WTC11 (cell line): ENCODE measurements around the gene MRPS18A. TPM values are rescaled to one million over a fixed set of nuclear protein-coding genes. Genes with fewer than 3 reads are reported as not detected.

Experiments used
- ATAC-seq: fragments of 200-7000 bp; cut with Tn5 transposase; 2 replicates; pipeline ENCODE4 v1.10.0; 2021; ENCODE audit warnings: mild to moderate bottlenecking, moderate library complexity
- CTCF ChIA-PET: fragments of 300-600 bp; sonication (Branson Sonifier 250); formaldehyde crosslinking; loops from one replicate; lab custom pipeline; 2021; ENCODE audit warnings: antibody characterized with exemption; lab: Charles Lee
- POLR2A ChIA-PET: fragments of 350-600 bp; sonication (Branson Sonifier 250); formaldehyde crosslinking; loops from one replicate; lab custom pipeline; 2021; ENCODE audit warnings: antibody characterized with exemption; lab: Charles Lee
- DNase-seq: peaks from one replicate; pipeline ENCODE4 v3.0.0; 2021; ENCODE audit warnings: low spot score
- H3K27ac Mint-ChIP-seq: 2 replicates; pipeline ENCODE4 v1.8.0; 2021; ENCODE audit warnings: mixed read lengths
- H3K27me3 Mint-ChIP-seq: 2 replicates; pipeline ENCODE4 v1.8.0; 2021; ENCODE audit warnings: low read depth, mild to moderate bottlenecking, moderate library complexity, mixed read lengths
- H3K36me3 Mint-ChIP-seq: 2 replicates; pipeline ENCODE4 v1.8.0; 2021; ENCODE audit warnings: mixed read lengths
- H3K4me1 Mint-ChIP-seq: 2 replicates; pipeline ENCODE4 v1.8.0; 2022; ENCODE audit warnings: mixed read lengths
- H3K4me3 Mint-ChIP-seq: 2 replicates; pipeline ENCODE4 v1.8.0; 2021; ENCODE audit warnings: mild to moderate bottlenecking, moderate library complexity, mixed read lengths
- H3K9me3 Mint-ChIP-seq: 2 replicates; pipeline ENCODE4 v1.8.0; 2021; ENCODE audit warnings: mixed read lengths
- ARID4B ChIP-seq: sonication (generic); formaldehyde crosslinking; IDR thresholded peaks from 2 replicates; pipeline ENCODE4 v1.8.0; 2023; ENCODE audit warnings: missing genetic modification reagents, mild to moderate bottlenecking, borderline replicate concordance
- CBFB ChIP-seq: sonication (generic); formaldehyde crosslinking; IDR thresholded peaks from 2 replicates; pipeline ENCODE4 v1.8.1; 2022; ENCODE audit warnings: mild to moderate bottlenecking, low read depth, missing genetic modification reagents
- E2F5 ChIP-seq: sonication (generic); formaldehyde crosslinking; IDR thresholded peaks from 2 replicates; pipeline ENCODE4 v1.8.1; 2022; ENCODE audit warnings: mild to moderate bottlenecking, moderate library complexity, missing genetic modification reagents
- FOXK1 ChIP-seq: sonication (generic); formaldehyde crosslinking; IDR thresholded peaks from 2 replicates; pipeline ENCODE4 v1.8.0; 2022; ENCODE audit warnings: mild to moderate bottlenecking, moderate library complexity, missing genetic modification reagents
- FOXP1 ChIP-seq: sonication (generic); formaldehyde crosslinking; IDR thresholded peaks from 2 replicates; pipeline ENCODE4 v1.8.0; 2022; ENCODE audit warnings: missing genetic modification reagents, mild to moderate bottlenecking, moderate library complexity, borderline replicate concordance
- GABPB1 ChIP-seq: sonication (generic); formaldehyde crosslinking; IDR thresholded peaks from 2 replicates; pipeline ENCODE4 v1.8.1; 2023; ENCODE audit warnings: mild to moderate bottlenecking, missing genetic modification reagents
- IRF1 ChIP-seq: sonication (generic); formaldehyde crosslinking; IDR thresholded peaks from 2 replicates; pipeline ENCODE4 v1.8.0; 2023; ENCODE audit warnings: missing genetic modification reagents
- KAT7 ChIP-seq: sonication (generic); formaldehyde crosslinking; IDR thresholded peaks from 2 replicates; pipeline ENCODE4 v1.8.1; 2023; ENCODE audit warnings: missing genetic modification reagents, mild to moderate bottlenecking, borderline replicate concordance
- MAX ChIP-seq: sonication (generic); formaldehyde crosslinking; IDR thresholded peaks from 2 replicates; pipeline ENCODE4 v1.8.0; 2022; ENCODE audit warnings: mild to moderate bottlenecking, missing genetic modification reagents
- PRDM15 ChIP-seq: sonication (generic); formaldehyde crosslinking; IDR thresholded peaks from 2 replicates; pipeline ENCODE4 v1.8.0; 2022; ENCODE audit warnings: missing genetic modification reagents
- PREB ChIP-seq: sonication (generic); formaldehyde crosslinking; IDR thresholded peaks from 2 replicates; pipeline ENCODE4 v1.8.1; 2022; ENCODE audit warnings: mild to moderate bottlenecking, missing genetic modification reagents, moderate library complexity, borderline replicate concordance
- SMAD3 ChIP-seq: sonication (generic); formaldehyde crosslinking; IDR thresholded peaks from 2 replicates; pipeline ENCODE4 v1.8.0; 2022; ENCODE audit warnings: missing genetic modification reagents, mild to moderate bottlenecking, borderline replicate concordance
- SP1 ChIP-seq: sonication (generic); formaldehyde crosslinking; conservative IDR thresholded peaks from 2 replicates; pipeline ENCODE4 v1.8.1; 2022; ENCODE audit warnings: missing genetic modification reagents
- TEAD1 ChIP-seq: sonication (generic); formaldehyde crosslinking; IDR thresholded peaks from 2 replicates; pipeline ENCODE4 v1.8.0; 2022; ENCODE audit warnings: mild to moderate bottlenecking, missing genetic modification reagents
- ZMAT4 ChIP-seq: fragments of 250-450 bp; sonication (Bioruptor Pico); IDR thresholded peaks from 2 replicates; pipeline ENCODE4 v1.9.0; 2021; ENCODE audit warnings: mild to moderate bottlenecking
- ZNF396 ChIP-seq: fragments of 250-450 bp; sonication (Bioruptor Pico); IDR thresholded peaks from 2 replicates; pipeline ENCODE4 v1.8.0; 2021; ENCODE audit warnings: mild to moderate bottlenecking, moderate library complexity, borderline replicate concordance
- ZNF423 ChIP-seq: fragments of 250-450 bp; sonication (Bioruptor Pico); IDR thresholded peaks from 2 replicates; pipeline ENCODE4 v2.1.2; 2022; ENCODE audit warnings: mild to moderate bottlenecking, moderate library complexity
- ZNF532 ChIP-seq: fragments of 250-450 bp; sonication (Bioruptor Pico); IDR thresholded peaks from 2 replicates; pipeline ENCODE4 v1.9.0; 2021; ENCODE audit warnings: mild to moderate bottlenecking, borderline replicate concordance
- total RNA-seq: library from RNA; stranded (reverse); gene quantifications from 3 replicates; pipeline ENCODE4 v1.2.3, GENCODE V29; 2021

Gene MRPS18A
- total RNA-seq, 1 experiment from 2014 or later = 61.6 TPM

- H3K4me3 Mint-ChIP-seq = peak within 1 kb of the TSS; percentile 99
- ChIA-PET POLR2A (interaction anchor here (0.6 to 1.9 kb wide), 2 partner anchors 9 to 134 kb away, joined by 3 to 9 read pairs; partner anchors contain the start of genes RSPH9 and VEGFA), CTCF (interaction anchor here (0.6 to 1.9 kb wide), 3 partner anchors 10 to 28 kb away, joined by 3 to 11 read pairs (median 5); partner anchors contain the start of gene RSPH9)
- no peaks in the 10 kb centered on the region for H3K27me3 Mint-ChIP-seq
- H3K27ac Mint-ChIP-seq = peak within 1 kb of the TSS; percentile 89
- DNase-seq = peak; percentile 75
- ATAC-seq = peak; percentile 86
- H3K36me3 Mint-ChIP-seq = peaks cover 22% of the 10 kb centered on the region
- H3K9me3 Mint-ChIP-seq = no peaks in the 10 kb centered on the region
- peaks cover 19% of the 10 kb centered on the region for H3K4me1 Mint-ChIP-seq
- TF ChIP-seq E2F5 (peak; percentile 57; the same call in 1 of the 2 replicates), ZNF532 (CRISPR knock-in tag) (no peak), PREB (0 out of 2 replicates have a peak, but pooled peaks have one; percentile 76), ZNF396 (CRISPR knock-in tag) (no peak), KAT7 (0 out of 2 replicates have a peak, but pooled peaks have one; percentile 30), GABPB1 (CRISPR knock-in tag) (peak; percentile 63), SP1 (CRISPR knock-in tag) (peak; percentile 23; the same call in 1 of the 2 replicates), ZMAT4 (CRISPR knock-in tag) (no peak), TEAD1 (0 out of 2 replicates have a peak, but pooled peaks have one; percentile 64), CBFB (CRISPR knock-in tag) (no peak), FOXK1 (peak; percentile 8; the same call in 1 of the 2 replicates), MAX (CRISPR knock-in tag) (peak; percentile 76), ZNF423 (CRISPR knock-in tag) (0 out of 2 replicates have a peak, but pooled peaks have one; percentile 16), FOXP1 (peak; percentile 44; the same call in 1 of the 2 replicates), PRDM15 (CRISPR knock-in tag) (0 out of 2 replicates have a peak, but pooled peaks have one; percentile 33), IRF1 (CRISPR knock-in tag) (no peak), ARID4B (CRISPR knock-in tag) (peak; percentile 75; the same call in 1 of the 2 replicates), SMAD3 (CRISPR knock-in tag) (no peak)
Measured at GRCh38 chr6:43635387-43636307, 51.9 kb downstream of the MRPS18A start, which contains the start of gene MAD2L1BP. Gene MAD2L1BP, plus strand, starts transcription at chr6:43635840. Its CDS starts 36 bp downstream, at chr6:43635876.
